Endothelial cell of umbilical vein (primary cell): ENCODE data around the gene NSD1. TPM values are rescaled to one million over a fixed set of nuclear protein-coding genes. Genes with fewer than 3 reads are reported as not detected.
A peak's percentile ranks its signal among the peaks of the same experiment; 100 is the strongest.

ENCODE experiments used
- BruUV-seq: library from RNA; stranded (reverse); fragments of 400-500 nt; replicated peaks from 2 replicates; lab custom pipeline; 2021; lab: Mats Ljungman, UMichigan
- CTCF ChIA-PET: fragments of 300-600, 350-600 bp; sonication (Branson Sonifier 250); formaldehyde crosslinking; loops from one replicate; lab custom pipeline; 2021; ENCODE audit warnings: antibody characterized with exemption, inconsistent platforms; lab: Charles Lee
- POLR2A ChIA-PET: fragments of 300-600, 350-600 bp; sonication (Branson Sonifier 250); formaldehyde crosslinking; loops from one replicate; lab custom pipeline; 2021; ENCODE audit warnings: antibody characterized with exemption, inconsistent platforms; lab: Charles Lee
- DNase-seq: peaks from one replicate; pipeline ENCODE4 v3.0.0-alpha.2; 2011; ENCODE audit warnings: low read depth, low spot score
- FAIRE-seq: peaks from 2 replicates; lab custom pipeline; 2011; peaks lifted over from hg19 to GRCh38; lab: Jason Lieb, UNC
- H2AFZ ChIP-seq: 2 replicates; pipeline ENCODE4 v1.6.0; 2012; ENCODE audit warnings: low read depth, low read length, control low read depth, inconsistent platforms
- H3K27ac ChIP-seq: 2 replicates; pipeline ENCODE4 v1.5.1; 2011; ENCODE audit warnings: low read depth, mild to moderate bottlenecking, control low read depth, low read length, moderate library complexity; ENCODE audit not compliant: insufficient read depth
- H3K27me3 ChIP-seq, 2 experiments: 2 replicates each; pipeline versions ENCODE4 v1.6.0 to v1.6.1; 2011; ENCODE audit warnings: low read length in 2 of 2, mixed read lengths in 1 of 2; ENCODE audit not compliant: control insufficient read depth in 2 of 2, insufficient read depth in 2 of 2
- H3K36me3 ChIP-seq, 2 experiments: 2 replicates in 1 of 2; 3 replicates in 1 of 2; pipeline ENCODE4 v1.5.1; 2011; ENCODE audit warnings: low read length in 2 of 2, mild to moderate bottlenecking in 1 of 2, moderate library complexity in 1 of 2; ENCODE audit not compliant: control insufficient read depth in 2 of 2, insufficient read depth in 2 of 2; ENCODE audit errors: extremely low read depth in 1 of 2
- H3K4me1 ChIP-seq: 3 replicates; pipeline ENCODE4 v1.5.1; 2011; ENCODE audit warnings: mild to moderate bottlenecking, low read length; ENCODE audit not compliant: control insufficient read depth, insufficient read depth; ENCODE audit errors: extremely low read depth
- H3K4me2 ChIP-seq: 2 replicates; pipeline ENCODE4 v1.6.1; 2011; ENCODE audit warnings: low read length, control low read depth, mixed read lengths; ENCODE audit not compliant: insufficient read depth
- H3K4me3 ChIP-seq, 3 experiments: fragments of 200-600 bp in 1 of 3; sonication (generic), shearing (Covaris generic) in 1 of 3; replicated peaks in 1 of 3; 2 replicates each; pipeline ENCODE4 v1.5.1; 2011 to 2016; ENCODE audit warnings: control low read depth in 3 of 3, low read length in 3 of 3, mild to moderate bottlenecking in 2 of 3, inconsistent platforms in 1 of 3, low read depth in 1 of 3, moderate library complexity in 1 of 3; ENCODE audit not compliant: insufficient read depth in 1 of 3
- H3K79me2 ChIP-seq: 2 replicates; pipeline ENCODE4 v1.6.0; 2012; ENCODE audit warnings: low read length, inconsistent platforms; ENCODE audit not compliant: control insufficient read depth, insufficient read depth
- H3K9ac ChIP-seq: replicated peaks from 2 replicates; pipeline ENCODE3; 2011; ENCODE audit warnings: low read length, control low read depth; ENCODE audit not compliant: insufficient read depth; ENCODE audit errors: extremely low read depth
- H3K9me1 ChIP-seq: replicated peaks from 3 replicates; pipeline ENCODE4 v1.6.0; 2011; ENCODE audit warnings: mild to moderate bottlenecking, low read length; ENCODE audit not compliant: control insufficient read depth, insufficient read depth; ENCODE audit errors: extremely low read depth
- H3K9me3 ChIP-seq: replicated peaks from 2 replicates; pipeline ENCODE4 v1.5.1; 2012; ENCODE audit warnings: low read length, inconsistent platforms; ENCODE audit not compliant: control insufficient read depth, insufficient read depth
- H4K20me1 ChIP-seq: replicated peaks from 2 replicates; pipeline ENCODE3; 2011; ENCODE audit warnings: mild to moderate bottlenecking, low read length; ENCODE audit not compliant: control insufficient read depth, insufficient read depth; ENCODE audit errors: extremely low read depth
- CTCF ChIP-seq, 2 donors: IDR thresholded peaks; 1 replicate in 1 of 2; 2 replicates in 1 of 2; pipeline ENCODE4 v1.5.1; 2011; ENCODE audit warnings: low read length in 2 of 2, mild to moderate bottlenecking in 2 of 2, moderate library complexity in 2 of 2, control low read depth in 1 of 2, inconsistent platforms in 1 of 2, low read depth in 1 of 2; ENCODE audit not compliant: insufficient read depth in 1 of 2; ENCODE audit errors: extremely low read depth in 1 of 2
- EZH2 ChIP-seq: IDR thresholded peaks from 2 replicates; pipeline ENCODE4 v1.6.1; 2012; ENCODE audit warnings: borderline replicate concordance, low read depth, mild to moderate bottlenecking, moderate library complexity, low read length, inconsistent platforms; ENCODE audit not compliant: severe bottlenecking
- GATA2 ChIP-seq: IDR thresholded peaks from 2 replicates; pipeline ENCODE4 v1.7.0; 2011; ENCODE audit warnings: low read depth, mild to moderate bottlenecking, moderate library complexity, mixed read lengths, low read length; ENCODE audit not compliant: insufficient read length, insufficient read depth
- dilution Hi-C: fragments of 300-500 bp; cut with MboI; formaldehyde crosslinking; loops from one replicate; pipeline ENCODE4 v1.15.0; 2019; ENCODE audit warnings: low sequenced_read_pairs; ENCODE audit not compliant: extremely low pct_ligation_motif_present
- intact Hi-C: fragments of 100-400 bp; cut with micrococcal nuclease; formaldehyde crosslinking; loops from one replicate; pipeline ENCODE4 v1.10.0; 2022
- polyA plus RNA-seq, 4 experiments: library from polyadenylated mRNA; depleted of rRNA in 3 of 4; stranded (reverse) in 3 of 4; unstranded in 1 of 4; fragments of >200 nt; gene quantifications; 2 replicates each; pipeline versions ENCODE4 v1.2.1 to v1.2.3, GENCODE V29; 2011 to 2012; ENCODE audit warnings: missing spikeins in 1 of 4
- total RNA-seq: library from RNA; stranded (reverse); gene quantifications from 2 replicates; pipeline ENCODE4 v1.2.3, GENCODE V29; 2021

NSD1 gene
- total and polyA plus RNA-seq, 2 donors (not counting 3 experiments of a cell fraction or from before 2014, with no cell fraction given): 14.4 to 90.4 TPM

GRCh38 chr5:177336112-177336511 lies 202.5 kb downstream of the NSD1 start:
- dilution Hi-C loops: no loop called here
- Histone ChIP-seq H3K79me2 (peaks cover 8% of the 10 kb centered on the region), H4K20me1 (no peaks in the 10 kb centered on the region), H2AFZ (no peak overlapping the region), H3K9me3 (no peaks in the 10 kb centered on the region), H3K27ac (no peak overlapping the region), H3K4me1 (no peaks in the 10 kb centered on the region), H3K36me3 (peaks cover 0 to 61% of the 10 kb centered on the region in 2 experiments), H3K9me1 (no peaks in the 10 kb centered on the region), H3K9ac (no peak overlapping the region), H3K4me3 (no peak overlapping the region), H3K4me2 (no peak overlapping the region), H3K27me3 (no peaks in the 10 kb centered on the region)
- peak; percentile 18 for FAIRE-seq
- no peak for TF ChIP-seq GATA2
- TF ChIP-seq CTCF (IDR thresholded peaks at IDR 0.05; ENCODE audit: extremely low read depth in 1 of 2, insufficient read depth in 1 of 2, low read depth in 1 of 2, low read length in 2 of 2): peak; percentile 52 to 73
- TF ChIP-seq EZH2: no peak
- POLR2A ChIA-PET: no interaction called here
- peak; percentile 31 for DNase-seq
- CTCF ChIA-PET: interaction anchor here (0.7 to 2.4 kb wide), 7 partner anchors 9 to 221 kb away, joined by 3 to 7 read pairs (median 5); no protein-coding TSS in a partner anchor
- intact Hi-C loops: loop anchor here (1.0 kb wide), 1 partner anchor 18 kb away; no protein-coding TSS in a partner anchor
- BruUV-seq: no TSS peak
